Embryonic facial prominence (tissue), 1 donor: ENCODE results near the gene LIX1L.

ENCODE experiments used
- DNase-seq: peaks from one replicate; pipeline ENCODE4 v3.0.0-alpha.2; 2016; ENCODE audit errors: extremely low spot score

Gene LIX1L

GRCh38 chr1:145957443-145958319 lies at the start of gene LIX1L:
TSS of gene LIX1L (minus strand) at chr1:145958017. CDS start at chr1:145957927, 90 bp downstream.
- peak; percentile 92 for DNase-seq

- no peak for DNase-seq
Observed at GRCh38 chr1:146001709-146002108, 43.9 kb upstream of the LIX1L start.

GRCh38 chr1:145999321-146000024 lies 41.7 kb upstream of the LIX1L start:
- no peak for DNase-seq

- DNase-seq, result no peak
Observed at GRCh38 chr1:145997718-145998023, 39.9 kb upstream of the LIX1L start.

GRCh38 chr1:145997016-145997717 lies 39.4 kb upstream of the LIX1L start:
- DNase-seq, result no peak

GRCh38 chr1:145996433-145997015 lies 38.7 kb upstream of the LIX1L start, which contains the start of gene TXNIP:
TSS of gene TXNIP (minus strand) at chr1:145996579. CDS start at chr1:145996266, 313 bp downstream.
- DNase-seq, result peak; percentile 95

- no peak for DNase-seq
Observed at GRCh38 chr1:145995964-145996432, 38.2 kb upstream of the LIX1L start.

GRCh38 chr1:145995148-145995881 lies 37.5 kb upstream of the LIX1L start:
- DNase-seq, result no peak

GRCh38 chr1:145994391-145995120 lies 36.7 kb upstream of the LIX1L start:
- no peak for DNase-seq

- no peak for DNase-seq
Observed at GRCh38 chr1:145993618-145994390, 36.0 kb upstream of the LIX1L start.

- DNase-seq, result no peak
Observed at GRCh38 chr1:145992958-145993617, 35.3 kb upstream of the LIX1L start.

GRCh38 chr1:145992502-145992936 lies 34.7 kb upstream of the LIX1L start:
- DNase-seq, result no peak

- DNase-seq, result no peak
Observed at GRCh38 chr1:145991735-145992412, 34.1 kb upstream of the LIX1L start.

GRCh38 chr1:145990249-145990855 lies 32.5 kb upstream of the LIX1L start:
- no peak for DNase-seq

- no peak for DNase-seq
Observed at GRCh38 chr1:145988773-145989172, 31.0 kb upstream of the LIX1L start.

GRCh38 chr1:145987926-145988325 lies 30.1 kb upstream of the LIX1L start:
- DNase-seq, result no peak

GRCh38 chr1:145986551-145986950 lies 28.7 kb upstream of the LIX1L start:
- DNase-seq, result no peak
